Activated naive CD4-positive, alpha-beta T cell treated with anti-CD3 and anti-CD28 coated beads, Interleukin-2, amount 10 ng/mL, durations not matched to agents 7 days and 5 days (primary cell): Measurements from ENCODE around the gene JTB.

ENCODE experiments used
- CTCF ChIA-PET: fragments of 350-600 bp; sonication (Branson Sonifier 250); formaldehyde crosslinking; loops from one replicate; lab custom pipeline; 2021; ENCODE audit warnings: antibody characterized with exemption; lab: Charles Lee
- DNase-seq: peaks from one replicate; pipeline ENCODE4 v3.0.0-alpha.2; 2020
- H3K27ac Mint-ChIP-seq: one replicate; pipeline ENCODE4 v1.8.0; 2021; ENCODE audit warnings: mild to moderate bottlenecking, moderate library complexity, mixed read lengths
- H3K27me3 Mint-ChIP-seq: one replicate; pipeline ENCODE4 v1.8.0; 2021; ENCODE audit warnings: mild to moderate bottlenecking, mixed read lengths
- H3K36me3 Mint-ChIP-seq: one replicate; pipeline ENCODE4 v1.8.0; 2021; ENCODE audit warnings: mixed read lengths
- H3K4me1 Mint-ChIP-seq: one replicate; pipeline ENCODE4 v1.8.0; 2021; ENCODE audit warnings: mixed read lengths
- H3K4me3 Mint-ChIP-seq: one replicate; pipeline ENCODE4 v1.8.0; 2021; ENCODE audit warnings: mild to moderate bottlenecking, moderate library complexity, mixed read lengths
- H3K9me3 Mint-ChIP-seq: one replicate; pipeline ENCODE4 v1.8.0; 2021; ENCODE audit warnings: mixed read lengths

JTB gene

GRCh38 chr1:153968972-153969371, 8.5 kb downstream of the JTB start:
- CTCF ChIA-PET = interaction anchor here (1.3 to 4.0 kb wide), 2 partner anchors 12 to 16 kb away, joined by 3 to 28 read pairs; partner anchors contain the start of gene RAB13
- Mint-ChIP-seq H3K9me3 (no peaks in the 10 kb centered on the region), H3K27ac (peak overlapping the region; percentile 65), H3K4me3 (no peak overlapping the region), H3K36me3 (peaks cover 24% of the 10 kb centered on the region), H3K4me1 (peaks cover 68% of the 10 kb centered on the region), H3K27me3 (no peaks in the 10 kb centered on the region)
- DNase-seq = no peak

- H3K36me3 Mint-ChIP-seq = peaks cover 22% of the 10 kb centered on the region
- no peak for DNase-seq
- peaks cover 70% of the 10 kb centered on the region for H3K4me1 Mint-ChIP-seq
- H3K27ac Mint-ChIP-seq = peak overlapping the region; percentile 65
- no peaks in the 10 kb centered on the region for H3K9me3 Mint-ChIP-seq
- CTCF ChIA-PET = interaction anchor here (1.2 to 4.0 kb wide), 5 partner anchors 9 to 23 kb away, joined by 3 to 28 read pairs (median 8); partner anchors contain the start of genes CRTC2, DENND4B, JTB and RAB13
- H3K27me3 Mint-ChIP-seq = no peaks in the 10 kb centered on the region
- H3K4me3 Mint-ChIP-seq = peak overlapping the region; percentile 89
These were observed 9.1 kb downstream of the JTB start for GRCh38 chr1:153968408-153968807.

DNA sequence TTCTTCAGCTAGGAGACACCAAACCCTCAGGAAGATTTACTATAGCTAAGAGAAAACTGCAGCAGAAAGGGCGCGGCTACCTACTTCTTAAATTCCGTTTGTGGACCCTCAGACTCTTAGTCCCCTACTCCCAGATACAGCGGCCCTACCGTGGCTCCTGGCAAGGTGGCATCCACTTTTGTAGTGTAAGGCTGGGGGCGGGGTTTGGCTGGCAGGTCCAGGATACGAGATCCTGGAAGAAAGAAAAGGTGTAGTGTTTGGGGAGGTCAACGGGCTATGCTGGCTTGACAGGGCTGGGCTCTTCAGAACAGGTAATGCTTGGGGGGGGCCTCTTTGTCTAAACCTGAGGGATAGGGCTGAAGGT, 9.5 kb downstream of the JTB start:
- Mint-ChIP-seq H3K27me3 (no peaks in the 10 kb centered on the region), H3K4me1 (peaks cover 69% of the 10 kb centered on the region), H3K27ac (peak overlapping the region; percentile 94), H3K36me3 (peaks cover 17% of the 10 kb centered on the region), H3K4me3 (peak overlapping the region; percentile 89), H3K9me3 (no peaks in the 10 kb centered on the region)
- no peak for DNase-seq
- CTCF ChIA-PET = interaction anchor here (0.6 to 4.0 kb wide), 6 partner anchors 9 to 171 kb away, joined by 3 to 28 read pairs (median 6); partner anchors contain the start of genes CRTC2, DENND4B, JTB and RAB13

- Mint-ChIP-seq H3K9me3 (no peaks in the 10 kb centered on the region), H3K4me1 (peaks cover 68% of the 10 kb centered on the region), H3K4me3 (peak within 1 kb of the TSS; percentile 89), H3K27ac (peak within 1 kb of the TSS; percentile 94), H3K36me3 (peaks cover 13% of the 10 kb centered on the region), H3K27me3 (no peaks in the 10 kb centered on the region)
- CTCF ChIA-PET = interaction anchor here (0.6 to 4.0 kb wide), 7 partner anchors 9 to 170 kb away, joined by 3 to 28 read pairs (median 7); partner anchors contain the start of genes CRTC2, DENND4B, JTB and RAB13
- peak; percentile 92 for DNase-seq
These were observed 10.1 kb downstream of the JTB start, which contains the start of gene CREB3L4 for GRCh38 chr1:153967107-153967999. CREB3L4 (plus strand) TSS chr1:153967902; CDS start chr1:153968526, 624 bp downstream.

DNA sequence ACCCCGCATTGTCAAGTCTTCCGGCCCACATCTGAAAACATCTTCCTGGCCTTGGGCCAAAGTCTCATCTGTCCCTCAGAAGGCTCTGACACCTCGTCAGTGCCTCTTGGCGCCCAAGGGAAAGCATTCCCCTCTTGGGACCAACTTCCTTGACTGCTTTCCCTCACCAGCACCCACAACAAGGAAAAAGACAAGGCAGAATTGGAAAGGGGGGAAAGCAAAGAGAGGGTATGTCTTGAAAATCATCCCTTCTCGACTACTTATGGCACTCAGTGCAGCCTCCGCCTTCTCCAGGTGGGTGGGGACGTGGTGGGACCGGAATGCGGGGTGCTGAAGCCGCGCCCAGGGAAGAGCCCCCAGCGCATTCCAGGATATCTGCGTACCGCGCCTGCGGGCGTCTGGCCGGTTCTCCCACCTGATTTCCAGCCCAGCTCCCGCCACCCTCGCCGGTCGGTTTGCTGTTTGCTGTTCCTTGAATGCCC, 13.6 kb downstream of the JTB start:
- DNase-seq = no peak
- Mint-ChIP-seq H3K9me3 (no peaks in the 10 kb centered on the region), H3K27me3 (no peaks in the 10 kb centered on the region), H3K4me1 (peaks cover 75% of the 10 kb centered on the region), H3K36me3 (peaks cover 26% of the 10 kb centered on the region), H3K4me3 (peak overlapping the region; percentile 76), H3K27ac (peak overlapping the region; percentile 79)
- CTCF ChIA-PET = interaction anchor here (2.7 kb wide), 1 partner anchor 22 kb away, joined by 8 read pairs; the partner anchor contains the start of gene RAB13

DNA sequence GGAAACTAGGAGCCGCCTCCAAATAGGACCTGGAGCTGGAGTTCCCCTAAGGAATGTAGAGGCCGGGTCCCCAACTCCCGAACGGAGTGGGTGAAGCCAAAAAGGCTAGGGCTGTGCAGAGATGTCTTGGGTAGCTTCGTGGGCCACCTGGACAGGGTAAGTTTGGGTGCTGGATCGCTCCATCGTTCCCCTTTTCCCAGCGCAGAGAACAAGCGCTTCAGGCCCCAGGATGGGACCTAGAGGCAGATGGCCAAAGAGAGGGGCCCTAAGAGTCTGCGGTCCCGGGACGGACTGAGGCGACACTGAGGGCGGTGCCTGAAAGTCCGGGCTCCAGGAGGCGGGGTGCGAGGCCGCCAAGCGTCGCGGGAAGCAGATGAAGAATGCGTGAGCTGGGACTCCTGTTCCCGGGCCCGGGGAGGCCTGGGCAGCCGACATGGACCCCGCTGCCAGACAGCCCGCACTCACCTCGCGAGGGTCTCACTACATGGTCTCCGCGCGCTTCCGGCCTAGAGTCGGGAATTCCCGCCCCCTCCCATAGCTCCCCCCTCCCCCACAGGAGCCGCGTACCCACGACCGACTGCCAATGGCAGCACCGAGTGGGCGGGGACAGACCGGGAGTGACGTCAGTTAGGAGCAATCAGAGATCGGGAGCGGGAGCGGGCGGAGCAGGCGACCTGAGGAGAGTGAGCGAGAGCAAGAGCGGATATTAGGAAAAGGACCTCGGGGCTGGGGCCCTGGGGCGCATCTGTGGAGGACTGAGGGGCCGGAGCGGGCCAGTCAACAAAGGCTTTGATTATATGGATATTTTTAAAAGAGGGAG, 14.2 kb downstream of the JTB start, which contains the start of gene SLC39A1:
TSS of gene SLC39A1 (minus strand) at position 508 of the 820 bp plus-strand sequence. CDS start 822 bp downstream, outside the sequence.
- Mint-ChIP-seq H3K4me1 (peaks cover 72% of the 10 kb centered on the region), H3K9me3 (no peaks in the 10 kb centered on the region), H3K4me3 (peak within 1 kb of the TSS; percentile 76), H3K27me3 (no peaks in the 10 kb centered on the region), H3K27ac (peak within 1 kb of the TSS; percentile 79), H3K36me3 (peaks cover 28% of the 10 kb centered on the region)
- CTCF ChIA-PET = interaction anchor here (0.7 to 2.9 kb wide), 6 partner anchors 9 to 306 kb away, joined by 3 to 13 read pairs (median 3); partner anchors contain the start of genes DENND4B, JTB and RAB13
- peak; percentile 98 for DNase-seq

DNA sequence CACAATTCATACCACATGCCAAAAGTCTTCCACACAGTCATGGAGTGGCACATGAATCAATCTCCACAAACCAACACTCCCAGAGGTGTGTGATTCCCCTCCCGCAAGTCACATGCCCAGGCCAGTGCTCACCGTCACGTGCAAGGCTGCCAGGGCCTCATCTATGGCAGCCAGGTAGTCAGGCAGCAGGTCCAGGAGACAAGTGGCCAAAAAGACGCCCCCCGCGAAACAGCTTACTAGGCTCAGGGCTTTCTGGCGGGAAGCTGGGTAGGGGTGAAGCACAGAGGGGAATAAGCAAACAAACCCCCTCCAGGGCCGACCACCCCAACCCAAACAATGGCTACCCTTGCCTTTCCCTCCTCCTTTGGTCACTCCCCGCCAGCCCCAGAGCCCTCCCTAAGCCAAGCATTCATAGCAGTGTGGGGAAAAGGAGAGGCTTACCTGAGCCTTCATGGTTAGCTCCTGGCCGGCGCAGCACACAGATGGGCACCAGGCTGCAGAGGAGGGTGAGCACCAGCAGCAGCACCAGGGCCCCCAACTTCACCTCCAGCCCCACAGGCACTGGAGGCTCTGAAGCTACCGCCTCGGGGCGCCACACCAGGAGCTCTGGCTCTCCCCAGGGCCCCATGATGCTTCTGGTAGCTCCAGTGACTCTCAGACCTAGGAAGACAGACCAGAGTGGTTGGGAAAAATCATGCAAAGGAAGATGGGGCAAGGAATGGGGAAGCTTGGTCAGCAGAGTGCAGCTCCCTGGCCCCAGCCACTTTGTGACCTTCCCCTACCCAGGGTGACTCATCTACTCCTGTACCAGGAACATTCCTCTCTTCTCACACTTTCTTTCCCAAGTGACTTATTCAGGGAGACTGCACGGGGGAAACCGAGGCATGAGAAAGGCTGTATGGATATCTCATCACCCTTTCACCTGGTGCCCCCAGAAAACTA, 15.1 kb downstream of the JTB start:
- H3K9me3 Mint-ChIP-seq = no peaks in the 10 kb centered on the region
- H3K36me3 Mint-ChIP-seq = peaks cover 34% of the 10 kb centered on the region
- no peaks in the 10 kb centered on the region for H3K27me3 Mint-ChIP-seq
- peaks cover 65% of the 10 kb centered on the region for H3K4me1 Mint-ChIP-seq
- no peak for DNase-seq
- CTCF ChIA-PET = interaction anchor here (0.6 to 2.9 kb wide), 8 partner anchors 10 to 307 kb away, joined by 3 to 13 read pairs (median 3); partner anchors contain the start of genes DENND4B, JTB and RAB13
- peak overlapping the region; percentile 61 for H3K27ac Mint-ChIP-seq
- H3K4me3 Mint-ChIP-seq = peak overlapping the region; percentile 76

GRCh38 chr1:153961421-153961820, 16.1 kb downstream of the JTB start:
- Mint-ChIP-seq H3K27ac (peak overlapping the region; percentile 34), H3K36me3 (peaks cover 28% of the 10 kb centered on the region), H3K9me3 (no peaks in the 10 kb centered on the region), H3K4me1 (peaks cover 65% of the 10 kb centered on the region), H3K27me3 (no peaks in the 10 kb centered on the region), H3K4me3 (peak overlapping the region; percentile 53)
- no peak for DNase-seq
- CTCF ChIA-PET = interaction anchor here (0.8 to 2.9 kb wide), 2 partner anchors 16 to 25 kb away, joined by 3 to 13 read pairs; partner anchors contain the start of gene DENND4B

DNA sequence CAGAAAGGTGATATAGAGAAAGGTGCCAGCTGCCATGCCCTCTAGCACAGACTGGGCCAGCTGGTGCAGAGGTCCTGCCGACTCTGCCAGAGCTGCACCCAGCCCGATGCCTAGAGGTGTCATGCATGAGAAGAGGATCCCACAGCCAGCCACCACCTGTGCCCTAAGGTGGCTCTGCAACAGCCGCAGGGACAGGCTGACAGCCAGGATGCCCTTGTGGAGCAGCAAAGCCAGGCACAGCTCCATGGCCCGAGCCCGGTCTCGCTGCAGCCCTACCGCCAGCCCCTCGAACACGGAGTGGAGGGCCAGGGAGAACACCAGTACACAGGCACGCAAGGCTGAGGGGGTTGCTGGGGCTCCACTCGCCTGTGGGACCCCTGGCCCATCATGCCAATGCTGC, 17.3 kb downstream of the JTB start:
- Mint-ChIP-seq H3K9me3 (no peaks in the 10 kb centered on the region), H3K4me3 (no peak overlapping the region), H3K27me3 (no peaks in the 10 kb centered on the region), H3K27ac (no peak overlapping the region), H3K36me3 (peaks cover 25% of the 10 kb centered on the region), H3K4me1 (peaks cover 67% of the 10 kb centered on the region)
- CTCF ChIA-PET = interaction anchor here (1.0 kb wide), 1 partner anchor 20 kb away, joined by 3 read pairs; no protein-coding TSS in a partner anchor
- DNase-seq = no peak

- no peaks in the 10 kb centered on the region for H3K9me3 Mint-ChIP-seq
- H3K36me3 Mint-ChIP-seq = peaks cover 25% of the 10 kb centered on the region
- H3K4me1 Mint-ChIP-seq = peaks cover 70% of the 10 kb centered on the region
- DNase-seq = no peak
- H3K27ac Mint-ChIP-seq = no peak overlapping the region
- CTCF ChIA-PET = interaction anchor here (1.0 kb wide), 1 partner anchor 21 kb away, joined by 3 read pairs; no protein-coding TSS in a partner anchor
- H3K4me3 Mint-ChIP-seq = no peak overlapping the region
- H3K27me3 Mint-ChIP-seq = no peaks in the 10 kb centered on the region
These were observed 18.0 kb downstream of the JTB start for GRCh38 chr1:153959454-153959853.

GRCh38 chr1:153958961-153959260, 18.6 kb downstream of the JTB start:
- CTCF ChIA-PET = no interaction called here
- Mint-ChIP-seq H3K27me3 (no peaks in the 10 kb centered on the region), H3K27ac (peak overlapping the region; percentile 96), H3K4me1 (peaks cover 70% of the 10 kb centered on the region), H3K9me3 (no peaks in the 10 kb centered on the region), H3K36me3 (peaks cover 29% of the 10 kb centered on the region), H3K4me3 (peak overlapping the region; percentile 98)
- no peak for DNase-seq

- CTCF ChIA-PET = interaction anchor here (0.9 to 2.5 kb wide), 3 partner anchors 9 to 28 kb away, joined by 3 to 10 read pairs (median 6); partner anchors contain the start of genes CREB3L4 and RAB13
- Mint-ChIP-seq H3K27ac (peak within 1 kb of the TSS; percentile 96), H3K27me3 (no peaks in the 10 kb centered on the region), H3K9me3 (no peaks in the 10 kb centered on the region), H3K4me1 (peaks cover 70% of the 10 kb centered on the region), H3K4me3 (peak within 1 kb of the TSS; percentile 98), H3K36me3 (peaks cover 35% of the 10 kb centered on the region)
- DNase-seq = peak; percentile 99
These were observed 19.1 kb downstream of the JTB start, which contains the start of gene CRTC2 for GRCh38 chr1:153958111-153958960. CRTC2 (minus strand) TSS chr1:153958612; CDS start chr1:153958497, 115 bp downstream.
